SIG-M5 treated with dmso at 0.1 percent for 504 hours (cell line): ENCODE measurements around the gene SLCO6A1.
"Not testable (repeated sequence)": the region's sequence is repeated elsewhere in the genome, so short reads cannot be mapped to it uniquely, and the experiment has no call there.

Experiments
- DNase-seq: peaks from one replicate; lab custom pipeline; 2025; ENCODE audit not compliant: unreplicated experiment; lab: John Stamatoyannopoulos, UW

Gene SLCO6A1, protein sequence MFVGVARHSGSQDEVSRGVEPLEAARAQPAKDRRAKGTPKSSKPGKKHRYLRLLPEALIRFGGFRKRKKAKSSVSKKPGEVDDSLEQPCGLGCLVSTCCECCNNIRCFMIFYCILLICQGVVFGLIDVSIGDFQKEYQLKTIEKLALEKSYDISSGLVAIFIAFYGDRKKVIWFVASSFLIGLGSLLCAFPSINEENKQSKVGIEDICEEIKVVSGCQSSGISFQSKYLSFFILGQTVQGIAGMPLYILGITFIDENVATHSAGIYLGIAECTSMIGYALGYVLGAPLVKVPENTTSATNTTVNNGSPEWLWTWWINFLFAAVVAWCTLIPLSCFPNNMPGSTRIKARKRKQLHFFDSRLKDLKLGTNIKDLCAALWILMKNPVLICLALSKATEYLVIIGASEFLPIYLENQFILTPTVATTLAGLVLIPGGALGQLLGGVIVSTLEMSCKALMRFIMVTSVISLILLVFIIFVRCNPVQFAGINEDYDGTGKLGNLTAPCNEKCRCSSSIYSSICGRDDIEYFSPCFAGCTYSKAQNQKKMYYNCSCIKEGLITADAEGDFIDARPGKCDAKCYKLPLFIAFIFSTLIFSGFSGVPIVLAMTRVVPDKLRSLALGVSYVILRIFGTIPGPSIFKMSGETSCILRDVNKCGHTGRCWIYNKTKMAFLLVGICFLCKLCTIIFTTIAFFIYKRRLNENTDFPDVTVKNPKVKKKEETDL

DNA sequence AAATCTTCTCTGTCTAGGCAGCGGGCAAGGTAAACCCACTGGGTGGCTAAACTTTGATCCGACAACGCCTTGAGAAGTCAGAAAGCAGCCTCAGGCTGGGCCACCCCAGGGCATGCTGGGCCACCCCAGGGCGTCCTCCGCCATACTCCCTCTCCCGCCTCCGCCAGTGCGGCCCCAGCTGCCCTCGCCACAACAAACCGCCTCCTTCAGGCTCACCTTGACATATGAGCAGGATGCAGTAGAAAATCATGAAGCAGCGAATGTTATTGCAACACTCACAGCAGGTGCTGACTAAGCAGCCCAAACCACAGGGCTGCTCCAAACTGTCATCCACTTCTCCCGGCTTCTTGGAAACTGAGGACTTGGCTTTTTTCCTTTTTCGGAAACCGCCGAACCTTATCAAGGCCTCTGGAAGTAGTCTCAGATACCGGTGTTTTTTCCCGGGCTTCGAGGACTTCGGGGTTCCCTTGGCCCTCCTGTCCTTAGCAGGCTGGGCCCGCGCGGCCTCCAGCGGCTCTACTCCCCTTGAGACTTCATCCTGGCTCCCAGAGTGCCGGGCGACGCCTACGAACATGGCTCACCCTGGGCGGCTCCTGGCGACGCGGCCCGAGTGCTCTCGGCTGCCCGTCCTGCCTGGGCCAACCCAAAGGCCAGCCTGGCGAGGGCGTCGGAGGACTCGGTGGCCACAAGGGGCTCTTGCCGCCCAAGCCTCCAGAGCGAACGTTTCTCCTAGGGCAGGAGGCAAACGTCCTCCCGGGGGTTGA, at the start of gene SLCO6A1:
Gene SLCO6A1, minus strand, starts transcription at position 731 of the 764 bp plus-strand sequence. Its CDS starts 157 bp downstream, at position 574.
- DNase-seq = no peak

GRCh38 chr5:102547141-102548035, 48.6 kb upstream of the SLCO6A1 start:
- DNase-seq = no peak

- peak; percentile 51 for DNase-seq
These were observed 46.4 kb upstream of the SLCO6A1 start for GRCh38 chr5:102545175-102545574.

DNA sequence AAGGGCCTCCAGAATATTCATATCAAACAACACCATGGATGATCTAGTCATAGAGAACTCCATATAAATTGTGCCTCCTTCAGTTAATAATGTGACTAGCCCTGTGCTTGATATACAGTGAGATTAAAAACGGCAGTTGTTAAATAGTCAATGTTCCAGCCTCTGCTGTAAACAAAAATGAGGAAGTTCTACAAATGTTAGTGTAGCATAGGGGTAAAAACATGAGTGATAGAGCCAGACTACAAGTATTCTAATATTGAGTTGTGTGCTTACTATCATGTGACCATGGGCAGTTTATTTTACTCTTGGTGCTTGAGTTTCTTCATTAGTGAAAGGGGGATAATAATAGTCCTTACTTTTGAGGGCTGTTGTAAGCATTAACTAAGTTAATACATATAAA, 43.3 kb upstream of the SLCO6A1 start:
- DNase-seq = peak; percentile 27

GRCh38 chr5:102539996-102540728, 41.4 kb upstream of the SLCO6A1 start:
- no peak for DNase-seq

DNA sequence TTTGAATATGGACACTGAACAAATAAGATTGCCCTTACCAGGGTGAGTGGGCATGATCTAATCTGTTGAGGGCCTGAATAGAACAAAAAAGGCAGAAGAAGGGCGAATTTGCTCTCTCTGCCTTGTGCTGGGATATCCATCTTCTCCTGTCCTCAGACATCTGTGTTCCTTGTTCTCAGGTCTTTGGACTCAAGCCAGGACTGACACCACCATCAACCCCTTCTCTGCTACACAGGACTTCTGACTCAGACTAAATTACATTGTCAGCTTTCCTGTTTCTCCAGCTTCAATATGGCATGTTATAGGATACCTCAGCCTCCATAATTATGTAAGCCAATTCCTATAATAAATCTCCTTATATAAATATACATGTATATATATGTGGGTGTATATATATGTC, 40.8 kb upstream of the SLCO6A1 start:
- DNase-seq = no peak

DNA sequence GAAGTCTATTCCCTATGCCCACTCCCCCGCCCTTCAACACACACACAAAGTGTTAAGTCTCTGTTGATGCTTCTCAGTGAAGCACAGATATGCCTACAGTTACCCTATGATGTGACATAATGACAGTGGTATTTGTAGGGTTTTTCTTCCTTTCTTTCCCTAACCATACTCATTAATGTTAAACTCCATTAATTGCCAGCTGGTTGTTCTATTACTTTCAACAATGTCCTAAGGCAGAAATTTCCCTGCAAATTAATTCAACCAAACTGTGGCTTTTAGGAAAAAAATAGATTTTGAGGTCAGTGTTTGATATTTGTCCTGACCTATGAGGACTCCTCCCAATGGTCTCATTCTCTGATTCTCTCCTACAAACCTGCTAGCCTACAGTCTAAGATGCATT, 38.2 kb upstream of the SLCO6A1 start:
- DNase-seq = no peak

DNA sequence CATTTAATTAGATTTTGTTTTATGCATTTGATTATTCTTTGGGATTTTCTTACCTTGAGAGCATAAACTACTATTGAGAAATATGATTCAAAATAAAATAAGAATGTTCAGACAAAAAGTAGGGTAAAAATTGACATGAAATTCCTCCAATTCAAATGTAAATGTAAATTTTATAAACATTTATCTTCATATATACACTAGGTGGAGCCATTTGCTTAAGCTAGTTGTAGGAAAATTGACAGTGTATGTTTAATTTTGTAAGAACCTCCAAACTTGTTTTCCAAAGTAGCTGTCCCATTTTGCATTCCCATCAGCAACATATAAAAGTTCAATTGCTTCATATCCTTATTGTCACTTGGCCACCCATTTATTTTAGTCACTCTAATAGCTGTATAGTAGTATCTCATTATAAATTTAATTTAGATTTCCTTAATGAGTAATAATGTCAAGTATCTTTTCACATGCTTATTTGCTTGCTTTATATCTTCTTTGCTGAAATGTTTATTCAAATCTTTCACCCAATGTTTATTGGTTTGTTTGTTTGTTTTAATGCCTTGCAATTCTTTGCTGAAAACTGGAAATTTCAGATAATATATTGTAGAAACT, 37.6 kb upstream of the SLCO6A1 start:
- DNase-seq = peak; percentile 56

GRCh38 chr5:102532123-102532522, 33.3 kb upstream of the SLCO6A1 start:
- DNase-seq = no peak

DNA sequence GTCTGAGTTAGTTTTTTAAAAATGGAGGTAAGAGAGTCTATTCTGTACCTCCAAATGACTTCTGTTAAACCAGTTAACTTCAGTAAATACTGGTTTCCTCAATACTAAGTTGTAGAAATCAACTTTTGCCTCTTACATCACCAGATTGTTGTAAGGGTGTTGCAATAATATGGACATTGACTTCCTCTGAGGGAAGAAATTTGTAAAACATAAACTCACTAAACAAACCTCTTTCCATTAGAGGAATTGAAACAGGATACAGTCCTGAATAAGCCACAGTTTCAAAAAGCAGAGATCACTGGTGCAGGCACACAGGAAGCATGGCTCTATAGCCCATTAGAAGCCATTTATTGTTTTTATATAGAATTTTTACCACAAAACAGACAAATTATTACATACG, 32.7 kb upstream of the SLCO6A1 start:
- peak; percentile 97 for DNase-seq

DNA sequence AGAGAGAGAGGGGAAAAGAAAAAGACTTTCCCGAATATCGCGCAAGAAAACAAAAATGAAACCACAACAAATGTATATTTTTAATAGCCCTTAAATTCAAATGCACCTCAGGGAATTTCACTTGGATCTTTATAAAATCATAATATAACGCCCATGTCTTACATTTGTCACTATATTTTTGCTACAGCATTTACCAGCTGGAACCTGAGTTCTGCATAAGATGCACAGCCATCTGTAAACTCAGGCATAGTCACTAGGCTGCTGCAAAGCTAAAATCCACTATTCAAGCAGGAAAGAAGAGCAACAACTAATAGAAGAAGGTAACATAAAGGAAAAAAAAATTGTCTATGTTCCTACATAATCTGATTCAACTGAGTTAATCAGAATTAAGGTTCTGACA, 30.6 kb upstream of the SLCO6A1 start:
- DNase-seq = no peak

DNA sequence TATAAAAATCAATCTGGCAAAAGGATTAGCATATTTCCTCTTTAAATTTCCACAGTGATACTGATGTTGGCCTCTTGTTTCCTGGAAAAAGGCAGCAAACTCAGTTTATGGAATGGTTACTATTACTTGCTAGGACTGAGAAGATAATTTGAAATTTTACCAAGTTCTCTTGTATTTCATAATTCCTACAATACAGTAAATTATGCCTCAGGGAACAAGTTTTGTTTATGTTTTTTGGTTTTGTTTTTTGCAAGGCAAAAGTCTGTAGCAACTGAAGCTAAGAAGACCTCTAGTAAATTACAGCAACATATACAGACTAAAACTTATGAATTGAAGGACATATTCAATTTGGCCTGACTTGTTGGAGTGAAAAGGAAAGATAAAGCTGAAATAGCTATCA, 30.2 kb upstream of the SLCO6A1 start:
- DNase-seq = no peak

DNA sequence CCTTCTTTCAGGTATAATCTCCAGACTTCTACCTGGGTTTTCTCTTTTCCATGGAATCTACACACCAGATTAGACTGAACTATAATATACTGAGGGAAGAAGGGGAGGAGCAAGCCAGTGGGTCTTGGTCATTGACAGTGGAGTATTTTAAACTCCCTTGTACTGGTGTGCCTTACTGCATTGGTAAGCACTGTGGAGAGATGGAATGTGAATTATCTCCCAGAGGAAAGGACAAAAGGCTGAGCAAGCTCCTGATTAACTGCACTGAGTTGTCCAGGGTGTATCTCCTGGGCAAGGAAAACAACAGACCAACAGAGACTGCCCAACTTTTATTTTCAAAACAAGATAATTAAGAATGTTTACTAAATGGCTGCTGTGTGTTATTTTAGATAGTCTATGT, 29.8 kb upstream of the SLCO6A1 start:
- no peak for DNase-seq

DNA sequence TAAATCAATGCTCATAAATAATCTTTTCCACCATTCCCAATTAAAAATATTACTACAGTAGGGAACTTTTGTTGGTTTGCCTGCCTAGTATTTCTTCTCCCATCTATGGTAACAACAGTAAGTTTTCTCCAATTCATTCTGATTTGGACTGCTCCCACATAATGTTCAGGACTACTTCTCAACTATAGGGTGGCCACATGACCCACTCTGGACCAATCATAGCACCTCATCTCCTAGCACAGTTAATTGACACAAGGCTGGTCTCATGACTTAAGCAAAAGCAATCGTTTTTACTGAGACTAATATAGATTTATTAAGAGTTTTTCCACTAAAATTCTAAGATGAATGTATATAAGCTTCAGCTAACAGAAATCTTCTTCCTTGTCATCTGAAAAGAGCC, 28.7 kb upstream of the SLCO6A1 start:
- DNase-seq = no peak

DNA sequence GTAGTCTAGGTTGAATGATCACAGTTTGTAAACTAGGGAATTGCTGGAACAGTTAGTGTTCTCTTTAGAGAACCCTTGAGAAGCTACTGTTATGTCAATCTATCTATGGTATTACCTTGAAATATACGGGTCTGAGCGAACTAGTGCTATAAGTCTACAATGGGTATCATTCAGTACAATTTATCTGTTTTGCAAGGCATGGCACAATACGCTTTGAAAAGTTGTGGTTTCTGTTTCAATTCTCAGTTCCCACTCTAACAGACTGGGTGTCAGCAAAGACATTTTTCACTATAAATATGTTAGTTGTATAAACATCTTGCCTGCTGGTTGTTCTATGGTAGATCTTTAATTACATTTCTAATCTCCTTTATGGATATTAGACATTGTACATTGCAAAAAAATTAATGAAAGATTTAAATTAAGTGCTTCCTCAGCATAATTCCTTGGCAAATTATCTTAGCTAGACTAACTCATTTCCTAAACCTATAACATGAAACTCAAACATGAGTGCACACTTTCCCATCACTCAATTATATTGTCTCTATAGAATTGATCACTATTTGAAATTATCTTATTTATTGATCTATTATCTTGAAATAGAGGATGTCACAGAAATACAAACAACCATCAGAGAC, 24.9 kb upstream of the SLCO6A1 start:
- DNase-seq = peak; percentile 70

- no peak for DNase-seq
These were observed 12.9 kb upstream of the SLCO6A1 start for GRCh38 chr5:102511666-102512065.

DNA sequence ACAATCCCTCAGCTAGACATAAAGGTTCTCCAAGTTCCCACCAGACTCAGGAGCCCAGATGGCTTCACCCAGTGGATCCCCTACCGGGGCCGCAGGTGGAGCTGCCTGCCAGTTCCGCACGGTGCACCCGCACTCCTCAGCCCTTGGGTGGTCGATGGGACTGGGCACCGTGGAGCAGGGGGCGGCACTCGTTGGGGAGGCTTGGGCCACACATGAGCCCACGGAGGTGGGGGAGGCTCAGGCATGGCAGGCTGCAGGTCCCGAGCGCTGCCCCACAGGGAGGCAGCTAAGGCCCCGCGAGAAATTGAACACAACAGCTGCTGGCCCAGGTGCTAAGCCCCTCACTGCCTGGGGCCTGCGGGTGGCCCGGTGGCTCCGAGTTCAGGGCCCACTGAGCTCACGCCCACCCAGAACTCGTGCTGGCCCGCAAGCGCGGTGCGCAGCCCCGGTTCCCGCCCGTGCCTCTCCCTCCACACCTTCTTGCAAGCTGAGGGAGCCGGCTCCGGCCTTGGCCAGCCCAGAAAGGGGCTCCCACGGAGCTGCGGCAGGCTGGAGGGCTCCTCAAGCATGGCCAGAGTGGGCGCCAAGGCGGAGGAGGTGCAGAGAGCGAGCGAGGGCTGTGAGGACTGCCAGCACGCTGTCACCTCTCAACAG, 7.4 kb downstream of the SLCO6A1 start:
- not testable (repeated sequence) for DNase-seq

- DNase-seq = peak; percentile 68
These were observed 15.1 kb downstream of the SLCO6A1 start for GRCh38 chr5:102483736-102484135.
